HCT116 (cell line): ENCODE data around the gene MYH7. TPM values are rescaled to one million over a fixed set of nuclear protein-coding genes. Genes with fewer than 3 reads are reported as not detected.
"Not testable (repeated sequence)": the region's sequence is repeated elsewhere in the genome, so short reads cannot be mapped to it uniquely, and the experiment has no call there.

Experiments used
- ATAC-seq: fragments of 200-7000 bp; cut with Tn5 transposase; 2 replicates; pipeline ENCODE4 v1.9.1; 2020; ENCODE audit warnings: mild to moderate bottlenecking, moderate library complexity
- BruUV-seq: library from RNA; stranded (reverse); fragments of 400-500 nt; replicated peaks from 2 replicates; lab custom pipeline; 2021; lab: Mats Ljungman, UMichigan
- CTCF ChIA-PET: fragments of 300-600 bp; sonication (Branson Sonifier 250); formaldehyde crosslinking; loops from one replicate; lab custom pipeline; 2021; ENCODE audit warnings: antibody characterized with exemption; lab: Charles Lee
- POLR2A ChIA-PET: fragments of 300-600, 350-600 bp; sonication (Branson Sonifier 250); formaldehyde crosslinking; loops from one replicate; lab custom pipeline; 2021; ENCODE audit warnings: antibody characterized with exemption; lab: Charles Lee
- RAD21 ChIA-PET, 2 experiments: fragments of 300-600 bp; sonication (Branson Sonifier 250); formaldehyde crosslinking; loops; one replicate each; lab custom pipeline; 2023; ENCODE audit warnings: low total read pairs in 2 of 2; ENCODE audit not compliant: uncharacterized antibody in 2 of 2, unreplicated experiment in 2 of 2, low non-redundant PET in 1 of 2; lab: Charles Lee
- DNase-seq: peaks from one replicate; pipeline ENCODE4 v3.0.0-alpha.2; 2010; ENCODE audit warnings: low read depth, low spot score
- H2AFZ ChIP-seq: fragments of 200-600 bp; shearing (Covaris generic), sonication (generic); 2 replicates; pipeline ENCODE4 v1.6.1; 2017; ENCODE audit warnings: low read depth, mixed run types, mixed read lengths, antibody characterized with exemption, low read length; ENCODE audit not compliant: poor library complexity, severe bottlenecking
- H3K27ac ChIP-seq: 2 replicates; pipeline ENCODE4 v1.5.1; 2012; ENCODE audit warnings: low read depth, low read length
- H3K27me3 ChIP-seq: fragments of 200-600 bp; sonication (generic); 2 replicates; pipeline ENCODE4 v1.6.1; 2016; ENCODE audit warnings: mixed run types, low read length, mixed read lengths; ENCODE audit not compliant: insufficient read depth
- H3K36me3 ChIP-seq, 2 experiments: fragments of 200-500 bp in 1 of 2; fragments of 200-600 bp in 1 of 2; sonication (Bioruptor generic) in 1 of 2; sonication (generic) in 1 of 2; 2 replicates each; pipeline versions ENCODE4 v1.5.1 to v1.6.1; 2014 to 2016; ENCODE audit warnings: low read length in 2 of 2, inconsistent platforms in 1 of 2, mixed read lengths in 1 of 2, mixed run types in 1 of 2; ENCODE audit not compliant: insufficient read depth in 2 of 2, control insufficient read depth in 1 of 2
- H3K4me1 ChIP-seq, 2 experiments: fragments of 200-600 bp in 1 of 2; sonication (generic) in 1 of 2; 2 replicates each; pipeline versions ENCODE4 v1.5.1 to v1.6.1; 2012 to 2017; ENCODE audit warnings: low read length in 2 of 2, inconsistent platforms in 1 of 2, mild to moderate bottlenecking in 1 of 2, mixed read lengths in 1 of 2, mixed run types in 1 of 2, moderate library complexity in 1 of 2; ENCODE audit not compliant: insufficient read depth in 2 of 2, control insufficient read depth in 1 of 2
- H3K4me2 ChIP-seq: fragments of 200-600 bp; sonication (generic); 2 replicates; pipeline ENCODE4 v1.6.1; 2017; ENCODE audit warnings: mixed run types, low read length, mixed read lengths
- H3K4me3 ChIP-seq, 2 experiments: fragments of 200-600 bp in 1 of 2; sonication (generic) in 1 of 2; replicated peaks in 1 of 2; 2 replicates each; pipeline ENCODE4 v1.5.1; 2011 to 2016; ENCODE audit warnings: low read length in 2 of 2, control low read depth in 1 of 2, low read depth in 1 of 2, mild to moderate bottlenecking in 1 of 2, mixed read lengths in 1 of 2, mixed run types in 1 of 2
- H3K79me2 ChIP-seq: fragments of 200-600 bp; sonication (generic); 2 replicates; pipeline ENCODE4 v1.6.1; 2017; ENCODE audit warnings: mild to moderate bottlenecking, mixed run types, low read length, moderate library complexity, mixed read lengths; ENCODE audit not compliant: insufficient read depth
- H3K9ac ChIP-seq: fragments of 200-600 bp; sonication (generic); 2 replicates; pipeline ENCODE4 v1.6.1; 2016; ENCODE audit warnings: low read length, mixed read lengths
- H3K9me2 ChIP-seq: fragments of 200-600 bp; sonication (generic), shearing (Covaris generic); 2 replicates; pipeline ENCODE4 v1.6.1; 2017; ENCODE audit warnings: mixed run types, mild to moderate bottlenecking, moderate library complexity; ENCODE audit not compliant: insufficient read depth
- H3K9me3 ChIP-seq, 2 experiments: fragments of 200-500 bp in 1 of 2; fragments of 200-600 bp in 1 of 2; sonication (Bioruptor generic) in 1 of 2; sonication (generic) in 1 of 2; 2 replicates each; pipeline ENCODE4 v1.6.1; 2014 to 2017; ENCODE audit warnings: low read length in 2 of 2, mixed read lengths in 2 of 2, inconsistent platforms in 1 of 2, low read depth in 1 of 2, mild to moderate bottlenecking in 1 of 2, mixed run types in 1 of 2, moderate library complexity in 1 of 2; ENCODE audit not compliant: control insufficient read depth in 1 of 2, insufficient read depth in 1 of 2
- H4K20me1 ChIP-seq: fragments of 200-600 bp; sonication (generic), shearing (Covaris generic); 2 replicates; pipeline ENCODE4 v1.6.1; 2017; ENCODE audit warnings: mixed run types, mild to moderate bottlenecking, moderate library complexity; ENCODE audit not compliant: insufficient read depth
- CEBPB ChIP-seq: IDR thresholded peaks from 2 replicates; pipeline ENCODE4 v1.6.1; 2012; ENCODE audit warnings: low read depth
- EGR1 ChIP-seq: IDR thresholded peaks from 2 replicates; pipeline ENCODE4 v1.6.1; 2012; ENCODE audit warnings: low read depth
- EZH2 ChIP-seq: fragments of 200-600 bp; sonication (generic); IDR thresholded peaks from 2 replicates; pipeline ENCODE4 v1.6.1; 2017; ENCODE audit warnings: antibody characterized with exemption, mixed run types
- EZH2phosphoT487 ChIP-seq: fragments of 200-600 bp; IDR thresholded peaks from 2 replicates; pipeline ENCODE4 v1.6.1; 2018; ENCODE audit warnings: antibody characterized with exemption, borderline replicate concordance
- POLR2A ChIP-seq: IDR thresholded peaks from 2 replicates; pipeline ENCODE4 v1.7.0; 2011; ENCODE audit warnings: borderline replicate concordance; ENCODE audit not compliant: insufficient read depth, insufficient read length; ENCODE audit errors: extremely low read depth
- POLR2AphosphoS5 ChIP-seq: IDR thresholded peaks from 2 replicates; pipeline ENCODE4 v1.6.1; 2011; ENCODE audit warnings: mild to moderate bottlenecking, low read depth, low read length, moderate library complexity
- RAD21 ChIP-seq: IDR thresholded peaks from 2 replicates; pipeline ENCODE4 v1.6.1; 2012; ENCODE audit warnings: low read depth, mild to moderate bottlenecking
- SIN3A ChIP-seq: IDR thresholded peaks from 2 replicates; pipeline ENCODE4 v1.6.1; 2012; ENCODE audit warnings: low read depth
- SP1 ChIP-seq: IDR thresholded peaks from 2 replicates; pipeline ENCODE4 v1.6.1; 2012; ENCODE audit warnings: low read depth
- SRF ChIP-seq: IDR thresholded peaks from 2 replicates; pipeline ENCODE4 v1.6.1; 2012; ENCODE audit warnings: low read depth
- YY1 ChIP-seq: IDR thresholded peaks from 2 replicates; pipeline ENCODE4 v1.6.1; 2011; ENCODE audit warnings: low read length, low read depth, moderate library complexity, mild to moderate bottlenecking; ENCODE audit not compliant: insufficient replicate concordance; ENCODE audit errors: extremely low read depth
- ZFX ChIP-seq: fragments of 450-650 bp; IDR thresholded peaks from 2 replicates; pipeline ENCODE4 v1.6.1; 2017
- intact Hi-C: fragments of 100-400 bp; cut with micrococcal nuclease; formaldehyde crosslinking; loops from 2 replicates; pipeline ENCODE4 v1.10.0; 2022
- total RNA-seq: library from RNA; stranded (reverse); gene quantifications from one replicate; pipeline ENCODE4 v1.2.1, GENCODE V29; 2021; ENCODE audit not compliant: unreplicated experiment
- TF ChIP-seq, protein P1 (sequence below), 3 experiments: fragments of 200-600 bp in 1 of 3; sonication (generic) in 1 of 3; IDR thresholded peaks in 2 of 3; conservative IDR thresholded peaks in 1 of 3; 2 replicates each; pipeline ENCODE4 v1.5.1; 2012 to 2017; ENCODE audit warnings: low read depth in 2 of 3, low read length in 2 of 3, antibody characterized with exemption in 1 of 3, borderline replicate concordance in 1 of 3, control low read depth in 1 of 3, mild to moderate bottlenecking in 1 of 3, mixed read lengths in 1 of 3, mixed run types in 1 of 3, moderate library complexity in 1 of 3; ENCODE audit not compliant: insufficient read depth in 1 of 3
- TF ChIP-seq, protein P2 (sequence below): IDR thresholded peaks from 2 replicates; pipeline ENCODE4 v1.6.1; 2012
- TF ChIP-seq, protein P3 (sequence below): IDR thresholded peaks from 2 replicates; pipeline ENCODE4 v1.6.1; 2011; ENCODE audit warnings: mild to moderate bottlenecking, low read length, moderate library complexity; ENCODE audit not compliant: insufficient replicate concordance; ENCODE audit errors: extremely low read depth
- TF ChIP-seq, protein P4 (sequence below): IDR thresholded peaks from 2 replicates; pipeline ENCODE4 v1.6.1; 2012

Gene MYH7
- total RNA-seq, 1 experiment from 2014 or later: not detected

DNA sequence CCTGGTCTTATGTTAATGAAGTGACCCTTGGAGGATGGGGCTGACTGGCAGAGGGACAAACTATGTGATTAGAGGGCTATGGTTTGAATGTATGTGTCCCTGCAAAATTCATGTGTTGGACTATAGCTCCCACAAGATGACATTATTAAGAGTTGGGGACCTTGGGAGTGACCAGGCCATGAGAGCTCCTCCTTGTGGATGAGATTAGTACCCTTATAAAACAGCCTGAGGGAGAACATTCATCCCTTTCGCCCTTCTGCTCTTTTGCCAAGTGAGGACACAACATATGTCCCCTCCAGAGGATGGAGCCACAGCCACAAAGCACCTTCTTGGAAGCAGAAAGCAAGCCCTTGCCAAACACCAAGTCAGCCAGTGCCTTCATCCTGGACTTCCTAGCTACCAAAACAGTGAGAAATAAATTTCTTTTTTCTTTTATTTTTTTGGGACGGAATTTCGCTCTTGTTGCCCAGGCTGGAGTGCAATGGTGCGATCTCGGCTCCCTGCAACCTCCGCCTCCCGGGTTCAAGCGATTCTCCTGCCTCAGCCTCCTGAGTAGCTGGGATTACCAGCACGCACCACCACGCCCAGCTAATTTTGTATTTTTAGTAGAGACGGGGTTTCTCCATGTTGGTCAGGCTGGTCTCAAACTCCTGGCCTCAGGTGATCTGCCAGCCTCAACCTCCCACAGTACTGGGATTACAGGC is 21.6 kb upstream of the MYH7 start:
- H3K4me3 ChIP-seq, H3K9me2 ChIP-seq, H2AFZ ChIP-seq, H4K20me1 ChIP-seq, H3K9me3 ChIP-seq, BruUV-seq, RAD21 ChIA-PET, H3K36me3 ChIP-seq, H3K79me2 ChIP-seq, H3K27ac ChIP-seq, H3K9ac ChIP-seq, DNase-seq, H3K27me3 ChIP-seq: not testable (repeated sequence)
- ATAC-seq: peak; percentile 87
- peaks cover 2 to 11% of the 10 kb centered on the region in 2 experiments; a peak in 3 of 4 replicates for H3K4me1 ChIP-seq
- H3K4me2 ChIP-seq: peak overlapping the region; percentile 60; the same call in 1 of the 2 replicates
- intact Hi-C loops: loop anchor here (1.0 to 5.0 kb wide), 2 partner anchors 130 to 192 kb away; no protein-coding TSS in a partner anchor
- TF ChIP-seq, protein P1, sequence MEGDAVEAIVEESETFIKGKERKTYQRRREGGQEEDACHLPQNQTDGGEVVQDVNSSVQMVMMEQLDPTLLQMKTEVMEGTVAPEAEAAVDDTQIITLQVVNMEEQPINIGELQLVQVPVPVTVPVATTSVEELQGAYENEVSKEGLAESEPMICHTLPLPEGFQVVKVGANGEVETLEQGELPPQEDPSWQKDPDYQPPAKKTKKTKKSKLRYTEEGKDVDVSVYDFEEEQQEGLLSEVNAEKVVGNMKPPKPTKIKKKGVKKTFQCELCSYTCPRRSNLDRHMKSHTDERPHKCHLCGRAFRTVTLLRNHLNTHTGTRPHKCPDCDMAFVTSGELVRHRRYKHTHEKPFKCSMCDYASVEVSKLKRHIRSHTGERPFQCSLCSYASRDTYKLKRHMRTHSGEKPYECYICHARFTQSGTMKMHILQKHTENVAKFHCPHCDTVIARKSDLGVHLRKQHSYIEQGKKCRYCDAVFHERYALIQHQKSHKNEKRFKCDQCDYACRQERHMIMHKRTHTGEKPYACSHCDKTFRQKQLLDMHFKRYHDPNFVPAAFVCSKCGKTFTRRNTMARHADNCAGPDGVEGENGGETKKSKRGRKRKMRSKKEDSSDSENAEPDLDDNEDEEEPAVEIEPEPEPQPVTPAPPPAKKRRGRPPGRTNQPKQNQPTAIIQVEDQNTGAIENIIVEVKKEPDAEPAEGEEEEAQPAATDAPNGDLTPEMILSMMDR (IDR thresholded peaks at IDR 0.05 in 2 of 3, conservative IDR thresholded peaks at IDR 0.05 in 1 of 3; ENCODE audit: borderline replicate concordance in 1 of 3, insufficient read depth in 1 of 3, low read depth in 2 of 3, low read length in 2 of 3): peak; percentile 25 to 51 (median 38); a peak in 5 of 6 replicates
- ChIA-PET POLR2A (interaction anchor here (0.6 to 0.9 kb wide), 2 partner anchors 9 to 1980 kb away, joined by 3 to 4 read pairs; partner anchors contain the start of genes RAB2B and TOX4), CTCF (interaction anchor here (0.5 to 1.3 kb wide), 9 partner anchors 8 to 388 kb away, joined by 3 to 9 read pairs (median 5); no protein-coding TSS in a partner anchor)

DNA sequence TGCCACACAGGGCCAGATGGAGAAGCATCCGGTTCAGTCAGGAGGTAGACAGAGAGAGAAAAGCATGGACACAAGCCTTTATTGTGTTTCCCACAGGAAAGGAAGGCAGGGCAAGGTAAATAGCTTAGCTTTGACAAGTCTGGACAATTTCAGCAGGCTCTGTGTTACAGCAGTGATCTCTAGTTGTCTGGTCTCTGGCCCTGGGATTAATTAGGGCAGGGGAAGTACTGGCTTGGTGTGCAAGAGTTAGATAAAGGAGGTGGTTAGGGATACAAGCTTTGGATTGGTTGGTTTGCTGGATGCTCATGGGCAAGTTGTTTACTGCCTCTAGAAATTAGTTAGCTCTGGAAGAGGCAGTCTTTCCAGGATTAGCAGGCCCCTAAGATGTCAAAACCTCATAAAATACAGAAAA is 19.0 kb upstream of the MYH7 start:
- no peaks in the 10 kb centered on the region for H3K9me2 ChIP-seq
- no peak overlapping the region for H3K27ac ChIP-seq
- no peak overlapping the region for H3K9ac ChIP-seq
- no TSS peak for BruUV-seq
- DNase-seq (no peak), ATAC-seq (no peak)
- H3K9me3 ChIP-seq: no peaks in the 10 kb centered on the region
- H3K36me3 ChIP-seq: no peaks in the 10 kb centered on the region
- H3K79me2 ChIP-seq: no peaks in the 10 kb centered on the region
- H4K20me1 ChIP-seq: no peaks in the 10 kb centered on the region
- peaks cover 2 to 11% of the 10 kb centered on the region in 2 experiments; a peak in 3 of 4 replicates for H3K4me1 ChIP-seq
- H3K4me2 ChIP-seq: no peak overlapping the region
- ChIA-PET POLR2A (no interaction called here), RAD21 (no interaction called here), CTCF (interaction anchor here (1.1 kb wide), 1 partner anchor 128 kb away, joined by 3 read pairs; no protein-coding TSS in a partner anchor)
- no peak overlapping the region for H2AFZ ChIP-seq
- intact Hi-C loops: no loop called here
- H3K4me3 ChIP-seq: no peak overlapping the region
- H3K27me3 ChIP-seq: no peaks in the 10 kb centered on the region
- TF ChIP-seq SIN3A (no peak), SRF (no peak), POLR2A (no peak), RAD21 (no peak), EGR1 (no peak), POLR2AphosphoS5 (no peak), EZH2phosphoT487 (no peak), YY1 (no peak), ZFX (no peak), CEBPB (no peak), EZH2 (no peak), SP1 (no peak)
- TF ChIP-seq, protein P2, sequence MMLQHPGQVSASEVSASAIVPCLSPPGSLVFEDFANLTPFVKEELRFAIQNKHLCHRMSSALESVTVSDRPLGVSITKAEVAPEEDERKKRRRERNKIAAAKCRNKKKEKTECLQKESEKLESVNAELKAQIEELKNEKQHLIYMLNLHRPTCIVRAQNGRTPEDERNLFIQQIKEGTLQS: no peak
- TF ChIP-seq, protein P3, sequence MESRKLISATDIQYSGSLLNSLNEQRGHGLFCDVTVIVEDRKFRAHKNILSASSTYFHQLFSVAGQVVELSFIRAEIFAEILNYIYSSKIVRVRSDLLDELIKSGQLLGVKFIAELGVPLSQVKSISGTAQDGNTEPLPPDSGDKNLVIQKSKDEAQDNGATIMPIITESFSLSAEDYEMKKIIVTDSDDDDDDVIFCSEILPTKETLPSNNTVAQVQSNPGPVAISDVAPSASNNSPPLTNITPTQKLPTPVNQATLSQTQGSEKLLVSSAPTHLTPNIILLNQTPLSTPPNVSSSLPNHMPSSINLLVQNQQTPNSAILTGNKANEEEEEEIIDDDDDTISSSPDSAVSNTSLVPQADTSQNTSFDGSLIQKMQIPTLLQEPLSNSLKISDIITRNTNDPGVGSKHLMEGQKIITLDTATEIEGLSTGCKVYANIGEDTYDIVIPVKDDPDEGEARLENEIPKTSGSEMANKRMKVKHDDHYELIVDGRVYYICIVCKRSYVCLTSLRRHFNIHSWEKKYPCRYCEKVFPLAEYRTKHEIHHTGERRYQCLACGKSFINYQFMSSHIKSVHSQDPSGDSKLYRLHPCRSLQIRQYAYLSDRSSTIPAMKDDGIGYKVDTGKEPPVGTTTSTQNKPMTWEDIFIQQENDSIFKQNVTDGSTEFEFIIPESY: no peak
- TF ChIP-seq, protein P4, sequence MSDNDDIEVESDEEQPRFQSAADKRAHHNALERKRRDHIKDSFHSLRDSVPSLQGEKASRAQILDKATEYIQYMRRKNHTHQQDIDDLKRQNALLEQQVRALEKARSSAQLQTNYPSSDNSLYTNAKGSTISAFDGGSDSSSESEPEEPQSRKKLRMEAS: no peak
